Measurements from ENCODE around the gene CRACR2B. TPM values are rescaled to one million over a fixed set of nuclear protein-coding genes. Genes with fewer than 3 reads are reported as not detected.

The CRACR2B gene
- total RNA-seq, 4 donors from 2014 or later, result 0.77 to 15.5 (median 2.5) TPM

GRCh38 chr11:802693-803466, 24.8 kb upstream of the CRACR2B start:
- H3K9me3 ChIP-seq, result no peaks in the 10 kb centered on the region
- no peak for DNase-seq
- H3K36me3 ChIP-seq, result no peaks in the 10 kb centered on the region
- no peaks in the 10 kb centered on the region for H3K27me3 ChIP-seq
- TF ChIP-seq CTCF (IDR thresholded peaks at IDR 0.05) (no peak), POLR2A (IDR thresholded peaks at IDR 0.05) (no peak)
- H3K4me3 ChIP-seq, result no peak overlapping the region
- H3K27ac ChIP-seq, result no peak overlapping the region
- intact Hi-C loops (cut with DNase I; ENCODE audit: low total_unique reads), result no loop called here
- H3K4me1 ChIP-seq, result peaks cover 0 to 10% of the 10 kb centered on the region in 2 donors

- DNase-seq, result no peak
- H3K4me3 ChIP-seq, result no peak overlapping the region
- TF ChIP-seq CTCF (IDR thresholded peaks at IDR 0.05) (no peak), POLR2A (IDR thresholded peaks at IDR 0.05) (no peak)
- H3K27ac ChIP-seq, result no peak overlapping the region
- H3K27me3 ChIP-seq, result no peaks in the 10 kb centered on the region
- no peaks in the 10 kb centered on the region for H3K36me3 ChIP-seq
- intact Hi-C loops (cut with DNase I; ENCODE audit: low total_unique reads), result no loop called here
- H3K4me1 ChIP-seq, result peaks cover 0 to 11% of the 10 kb centered on the region in 2 donors
- no peaks in the 10 kb centered on the region for H3K9me3 ChIP-seq
Measured at GRCh38 chr11:803467-803742, 24.3 kb upstream of the CRACR2B start.

GRCh38 chr11:803770-804598, 23.7 kb upstream of the CRACR2B start:
- H3K4me3 ChIP-seq, result peak overlapping the region in 1 of 2 donors; percentile 46
- H3K4me1 ChIP-seq, result peaks cover 0 to 14% of the 10 kb centered on the region in 2 donors
- no peaks in the 10 kb centered on the region for H3K36me3 ChIP-seq
- H3K27me3 ChIP-seq, result no peaks in the 10 kb centered on the region
- DNase-seq, result no peak
- intact Hi-C loops (cut with DNase I; ENCODE audit: low total_unique reads), result no loop called here
- TF ChIP-seq CTCF (IDR thresholded peaks at IDR 0.05) (no peak), POLR2A (IDR thresholded peaks at IDR 0.05) (no peak)
- H3K27ac ChIP-seq, result peak overlapping the region in 1 of 2 donors; percentile 84
- H3K9me3 ChIP-seq, result no peaks in the 10 kb centered on the region

GRCh38 chr11:804599-804964, 23.1 kb upstream of the CRACR2B start:
- peak overlapping the region; percentile 45 to 46 for H3K4me3 ChIP-seq
- TF ChIP-seq CTCF (IDR thresholded peaks at IDR 0.05) (no peak), POLR2A (IDR thresholded peaks at IDR 0.05) (no peak)
- peak overlapping the region; percentile 81 to 84 for H3K27ac ChIP-seq
- intact Hi-C loops (cut with DNase I; ENCODE audit: low total_unique reads), result no loop called here
- DNase-seq, result no peak
- no peaks in the 10 kb centered on the region for H3K27me3 ChIP-seq
- no peaks in the 10 kb centered on the region for H3K9me3 ChIP-seq
- H3K36me3 ChIP-seq, result no peaks in the 10 kb centered on the region
- peaks cover 0 to 14% of the 10 kb centered on the region in 2 donors for H3K4me1 ChIP-seq

Data from uterus (tissue), 4 donors.